CD4-positive, CD25-positive, alpha-beta regulatory T cell (primary cell): Measurements from ENCODE around the gene DOCK11. TPM values are rescaled to one million over a fixed set of nuclear protein-coding genes. Genes with fewer than 3 reads are reported as not detected.
"Not testable (repeated sequence)": the region's sequence is repeated elsewhere in the genome, so short reads cannot be mapped to it uniquely, and the experiment has no call there.

Experiments
- ATAC-seq, 2 donors: fragments of 150-1000 bp; cut with Tn5 transposase; one replicate each; pipeline ENCODE4 v1.10.0; 2021; ENCODE audit warnings: low read depth in 2 of 2, moderate number of reproducible peaks in 2 of 2, moderate library complexity in 1 of 2
- DNase-seq, 3 donors: peaks; one replicate each; pipeline versions ENCODE4 v3.0.0 to v3.0.0-alpha.2; 2012 to 2022; ENCODE audit warnings: mixed read lengths in 1 of 3
- H3K27ac ChIP-seq: one replicate; pipeline ENCODE4 v1.7.0; 2013; ENCODE audit warnings: mild to moderate bottlenecking, low read length; ENCODE audit not compliant: insufficient read depth, poor library complexity, severe bottlenecking
- H3K27me3 ChIP-seq: one replicate; pipeline ENCODE4 v1.7.0; 2013; ENCODE audit warnings: low read length; ENCODE audit not compliant: control insufficient read depth, insufficient read depth
- H3K36me3 ChIP-seq: one replicate; pipeline ENCODE4 v1.7.0; 2013; ENCODE audit warnings: mild to moderate bottlenecking, low read length, moderate library complexity; ENCODE audit not compliant: control insufficient read depth, insufficient read depth
- H3K4me1 ChIP-seq: 2 replicates; pipeline ENCODE4 v1.7.0; 2013; ENCODE audit warnings: mild to moderate bottlenecking, low read length; ENCODE audit not compliant: insufficient read depth, control insufficient read depth, poor library complexity, severe bottlenecking
- H3K4me3 ChIP-seq: one replicate; pipeline ENCODE4 v1.7.0; 2013; ENCODE audit warnings: low read depth, mild to moderate bottlenecking, low read length, moderate library complexity
- H3K9me3 ChIP-seq, 2 experiments: 1 replicate in 1 of 2; 2 replicates in 1 of 2; pipeline ENCODE4 v1.7.0; 2013; ENCODE audit warnings: low read length in 2 of 2, mild to moderate bottlenecking in 1 of 2, moderate library complexity in 1 of 2; ENCODE audit not compliant: control insufficient read depth in 2 of 2
- H3K27ac Mint-ChIP-seq, 3 donors: one replicate each; pipeline ENCODE4 v1.8.0; 2020 to 2022; ENCODE audit warnings: mild to moderate bottlenecking in 3 of 3, mixed read lengths in 3 of 3, moderate library complexity in 2 of 3
- H3K27me3 Mint-ChIP-seq: one replicate; pipeline ENCODE4 v1.8.0; 2022; ENCODE audit warnings: mild to moderate bottlenecking, mixed read lengths
- H3K36me3 Mint-ChIP-seq: one replicate; pipeline ENCODE4 v1.8.0; 2020; ENCODE audit warnings: mixed read lengths
- H3K4me1 Mint-ChIP-seq, 4 donors: one replicate each; pipeline ENCODE4 v1.8.0; 2020 to 2022; ENCODE audit warnings: mixed read lengths in 4 of 4, mild to moderate bottlenecking in 1 of 4
- H3K4me3 Mint-ChIP-seq, 4 donors: one replicate each; pipeline ENCODE4 v1.8.0; 2020 to 2022; ENCODE audit warnings: mild to moderate bottlenecking in 4 of 4, mixed read lengths in 4 of 4, moderate library complexity in 3 of 4
- H3K9me3 Mint-ChIP-seq, 7 donors: one replicate each; pipeline ENCODE4 v1.8.0; 2020 to 2022; ENCODE audit warnings: mixed read lengths in 7 of 7, mild to moderate bottlenecking in 3 of 7, moderate library complexity in 2 of 7
- polyA plus RNA-seq, 4 donors: library from polyadenylated mRNA; unstranded; fragments of 300-500 nt; fragmentation: Illumina TruSeq; gene quantifications; one replicate each; pipeline ENCODE4 v1.2.3, GENCODE V29; 2021
- total RNA-seq: library from RNA; stranded (reverse); gene quantifications from one replicate; pipeline ENCODE4 v1.2.3, GENCODE V29; 2022

The DOCK11 gene
- total and polyA plus RNA-seq, 5 donors from 2014 or later = 26.5 to 126 (median 35.2) TPM

GRCh38 chrX:118714521-118714920 is 218.9 kb downstream of the DOCK11 start:
- H3K4me3 ChIP-seq = no peak overlapping the region
- no peaks in the 10 kb centered on the region for H3K9me3 ChIP-seq
- Mint-ChIP-seq H3K27me3 (peaks cover 18% of the 10 kb centered on the region), H3K4me1 (no peaks in the 10 kb centered on the region), H3K4me3 (peak overlapping the region in 1 of 4 donors; percentile 47), H3K36me3 (no peaks in the 10 kb centered on the region), H3K9me3 (peaks cover 0 to 1% (median 0%) of the 10 kb centered on the region in 7 donors), H3K27ac (no peak overlapping the region)
- ATAC-seq (no peak), DNase-seq (no peak)
- H3K4me1 ChIP-seq = no peaks in the 10 kb centered on the region
- H3K36me3 ChIP-seq = no peaks in the 10 kb centered on the region
- no peak overlapping the region for H3K27ac ChIP-seq
- no peaks in the 10 kb centered on the region for H3K27me3 ChIP-seq

GRCh38 chrX:118715917-118716316 is 220.3 kb downstream of the DOCK11 start:
- not testable (repeated sequence) for H3K4me3 Mint-ChIP-seq

GRCh38 chrX:118716833-118717232 is 221.2 kb downstream of the DOCK11 start:
- H3K27me3 ChIP-seq, H3K4me3 ChIP-seq, H3K27ac Mint-ChIP-seq, H3K27ac ChIP-seq, ATAC-seq, H3K9me3 Mint-ChIP-seq, H3K9me3 ChIP-seq, H3K4me1 Mint-ChIP-seq, DNase-seq, H3K36me3 Mint-ChIP-seq, H3K4me1 ChIP-seq, H3K36me3 ChIP-seq, H3K4me3 Mint-ChIP-seq: not testable (repeated sequence)
- H3K27me3 Mint-ChIP-seq = peaks cover 12% of the 10 kb centered on the region

More at GRCh38 chrX:118715917-118716316, 220.3 kb downstream of the DOCK11 start:
- not testable (repeated sequence) for H3K36me3 Mint-ChIP-seq, H3K4me3 ChIP-seq, H3K27me3 ChIP-seq, H3K9me3 ChIP-seq, ATAC-seq, DNase-seq, H3K27ac ChIP-seq, H3K36me3 ChIP-seq, H3K27ac Mint-ChIP-seq, H3K4me1 Mint-ChIP-seq, H3K4me1 ChIP-seq, H3K9me3 Mint-ChIP-seq
- peaks cover 17% of the 10 kb centered on the region for H3K27me3 Mint-ChIP-seq

- no peaks in the 10 kb centered on the region for H3K4me1 Mint-ChIP-seq
- no peaks in the 10 kb centered on the region for H3K9me3 ChIP-seq
- H3K27ac Mint-ChIP-seq = no peak overlapping the region
- H3K36me3 ChIP-seq = no peaks in the 10 kb centered on the region
- H3K4me3 Mint-ChIP-seq = no peak overlapping the region
- no peak for DNase-seq
- H3K27ac ChIP-seq = no peak overlapping the region
- ATAC-seq = no peak
- H3K27me3 ChIP-seq = no peaks in the 10 kb centered on the region
- H3K4me3 ChIP-seq = no peak overlapping the region
- H3K9me3 Mint-ChIP-seq = peaks cover 0 to 3% (median 0%) of the 10 kb centered on the region in 7 donors
- no peaks in the 10 kb centered on the region for H3K4me1 ChIP-seq
- no peaks in the 10 kb centered on the region for H3K36me3 Mint-ChIP-seq
- peaks cover 12% of the 10 kb centered on the region for H3K27me3 Mint-ChIP-seq
These were observed 222.2 kb downstream of the DOCK11 start for GRCh38 chrX:118717678-118718391.

- DNase-seq (no peak), ATAC-seq (no peak)
- Mint-ChIP-seq H3K9me3 (peaks cover 0 to 4% (median 0%) of the 10 kb centered on the region in 7 donors), H3K27ac (no peak overlapping the region), H3K27me3 (peaks cover 6% of the 10 kb centered on the region), H3K4me1 (no peaks in the 10 kb centered on the region), H3K4me3 (no peak overlapping the region), H3K36me3 (no peaks in the 10 kb centered on the region)
- H3K4me3 ChIP-seq = no peak overlapping the region
- no peak overlapping the region for H3K27ac ChIP-seq
- H3K27me3 ChIP-seq = no peaks in the 10 kb centered on the region
- H3K9me3 ChIP-seq = no peaks in the 10 kb centered on the region
- H3K4me1 ChIP-seq = no peaks in the 10 kb centered on the region
- H3K36me3 ChIP-seq = no peaks in the 10 kb centered on the region
These were observed 223.1 kb downstream of the DOCK11 start for GRCh38 chrX:118718737-118719136.

- H3K4me3 ChIP-seq = no peak overlapping the region
- H3K4me1 ChIP-seq = no peaks in the 10 kb centered on the region
- H3K27me3 Mint-ChIP-seq = peaks cover 11% of the 10 kb centered on the region
- H3K36me3 ChIP-seq = no peaks in the 10 kb centered on the region
- H3K4me3 Mint-ChIP-seq = no peak overlapping the region
- ATAC-seq (no peak), DNase-seq (no peak)
- H3K9me3 Mint-ChIP-seq = peaks cover 0 to 4% (median 0%) of the 10 kb centered on the region in 7 donors
- no peaks in the 10 kb centered on the region for H3K4me1 Mint-ChIP-seq
- H3K27ac Mint-ChIP-seq = no peak overlapping the region
- no peaks in the 10 kb centered on the region for H3K36me3 Mint-ChIP-seq
- no peaks in the 10 kb centered on the region for H3K9me3 ChIP-seq
- H3K27ac ChIP-seq = no peak overlapping the region
- H3K27me3 ChIP-seq = no peaks in the 10 kb centered on the region
These were observed 224.6 kb downstream of the DOCK11 start for GRCh38 chrX:118720058-118720707.

- H3K27me3 ChIP-seq = peaks cover 5% of the 10 kb centered on the region
- Mint-ChIP-seq H3K27me3 (peaks cover 35% of the 10 kb centered on the region), H3K4me3 (no peak overlapping the region), H3K4me1 (peaks cover 0 to 9% (median 1%) of the 10 kb centered on the region in 4 donors), H3K9me3 (peaks cover 0 to 10% (median 0%) of the 10 kb centered on the region in 7 donors), H3K36me3 (no peaks in the 10 kb centered on the region), H3K27ac (no peak overlapping the region)
- no peaks in the 10 kb centered on the region for H3K9me3 ChIP-seq
- DNase-seq = peak in 1 of 3 donors; percentile 19
- peaks cover 13% of the 10 kb centered on the region for H3K4me1 ChIP-seq
- H3K4me3 ChIP-seq = no peak overlapping the region
- H3K36me3 ChIP-seq = no peaks in the 10 kb centered on the region
- no peak overlapping the region for H3K27ac ChIP-seq
- ATAC-seq = no peak
These were observed 227.8 kb downstream of the DOCK11 start for GRCh38 chrX:118723376-118723775.

- H3K36me3 Mint-ChIP-seq = no peaks in the 10 kb centered on the region
- peaks cover 41% of the 10 kb centered on the region for H3K27me3 Mint-ChIP-seq
- H3K27me3 ChIP-seq = peaks cover 5% of the 10 kb centered on the region
- peaks cover 13% of the 10 kb centered on the region for H3K4me1 ChIP-seq
- peaks cover 0 to 10% (median 0%) of the 10 kb centered on the region in 7 donors for H3K9me3 Mint-ChIP-seq
- H3K36me3 ChIP-seq = no peaks in the 10 kb centered on the region
- no peak overlapping the region for H3K27ac Mint-ChIP-seq
- peaks cover 0 to 9% (median 1%) of the 10 kb centered on the region in 4 donors for H3K4me1 Mint-ChIP-seq
- DNase-seq (no peak), ATAC-seq (no peak)
- no peak overlapping the region for H3K4me3 ChIP-seq
- no peak overlapping the region for H3K27ac ChIP-seq
- H3K4me3 Mint-ChIP-seq = no peak overlapping the region
- no peaks in the 10 kb centered on the region for H3K9me3 ChIP-seq
These were observed 228.8 kb downstream of the DOCK11 start for GRCh38 chrX:118724365-118724764.
